ENCODE measurements around the gene NR0B2.

NR0B2 gene

GRCh38 chr1:26889551-26890466 is 24.0 kb downstream of the NR0B2 start, which contains the start of gene GPN2:
Gene GPN2, minus strand, starts transcription at chr1:26890283. Its CDS starts 187 bp downstream, at chr1:26890096.
- H2AFZ ChIP-seq (ENCODE audit: low read length): peak within 1 kb of the TSS; percentile 96
- peaks cover 15% of the 10 kb centered on the region for H4K20me1 ChIP-seq (ENCODE audit: insufficient read depth, low read length, poor library complexity, severe bottlenecking)
- H3K36me3 ChIP-seq (ENCODE audit: insufficient read depth, low read length): peaks cover 23% of the 10 kb centered on the region; the same call in 1 of the 2 replicates

GRCh38 chr1:26888231-26888630 is 25.5 kb downstream of the NR0B2 start:
- no peaks in the 10 kb centered on the region for H3K9me2 ChIP-seq (replicated peaks; ENCODE audit: low read depth, low read length)
- peak overlapping the region; percentile 35 for H3K9ac ChIP-seq (ENCODE audit: low read depth, low read length, poor library complexity, severe bottlenecking)
- H3K27me3 ChIP-seq (ENCODE audit: insufficient read depth, low read length, poor library complexity, severe bottlenecking): no peaks in the 10 kb centered on the region
- no peaks in the 10 kb centered on the region for H3K9me3 ChIP-seq (ENCODE audit: insufficient read depth, low read depth, low read length)
- peaks cover 15% of the 10 kb centered on the region for H4K20me1 ChIP-seq (ENCODE audit: insufficient read depth, low read length, poor library complexity, severe bottlenecking)
- peaks cover 21% of the 10 kb centered on the region for H3K79me2 ChIP-seq (ENCODE audit: insufficient read depth, low read length)
- TF ChIP-seq EZH2phosphoT487 (IDR thresholded peaks at IDR 0.05; ENCODE audit: borderline replicate concordance): no peak
- TF ChIP-seq CTCF (conservative IDR thresholded peaks at IDR 0.05; ENCODE audit: low read length): no peak
- H3F3A ChIP-seq (ENCODE audit: low read depth): no peaks in the 10 kb centered on the region
- H2AFZ ChIP-seq (ENCODE audit: low read length): no peak overlapping the region
- peak overlapping the region; percentile 95 for H3K4me2 ChIP-seq (ENCODE audit: low read depth, low read length, poor library complexity, severe bottlenecking)
- H3K36me3 ChIP-seq (ENCODE audit: insufficient read depth, low read length): peaks cover 34% of the 10 kb centered on the region; the same call in 1 of the 2 replicates
- H3K4me3 ChIP-seq (ENCODE audit: low read length, poor library complexity, severe bottlenecking): peak overlapping the region; percentile 86
- peaks cover 20% of the 10 kb centered on the region for H3K4me1 ChIP-seq (ENCODE audit: insufficient read depth, low read length, poor library complexity, severe bottlenecking)

More at GRCh38 chr1:26889551-26890466, 24.0 kb downstream of the NR0B2 start, which contains the start of gene GPN2:
- Histone ChIP-seq H3K79me2 (ENCODE audit: insufficient read depth, low read length) (peaks cover 24% of the 10 kb centered on the region), H3K9ac (ENCODE audit: low read depth, low read length, poor library complexity, severe bottlenecking) (peak within 1 kb of the TSS; percentile 87), H3F3A (ENCODE audit: low read depth) (no peaks in the 10 kb centered on the region), H3K4me2 (ENCODE audit: low read depth, low read length, poor library complexity, severe bottlenecking) (peak within 1 kb of the TSS; percentile 95), H3K4me1 (ENCODE audit: insufficient read depth, low read length, poor library complexity, severe bottlenecking) (peaks cover 20% of the 10 kb centered on the region), H3K9me3 (ENCODE audit: insufficient read depth, low read depth, low read length) (no peaks in the 10 kb centered on the region), H3K27me3 (ENCODE audit: insufficient read depth, low read length, poor library complexity, severe bottlenecking) (no peaks in the 10 kb centered on the region), H3K4me3 (ENCODE audit: low read length, poor library complexity, severe bottlenecking) (peak within 1 kb of the TSS; percentile 86), H3K9me2 (replicated peaks; ENCODE audit: low read depth, low read length) (no peaks in the 10 kb centered on the region)
- TF ChIP-seq CTCF (conservative IDR thresholded peaks at IDR 0.05; ENCODE audit: low read length) (no peak), EZH2phosphoT487 (IDR thresholded peaks at IDR 0.05; ENCODE audit: borderline replicate concordance) (no peak)

- Histone ChIP-seq H2AFZ (ENCODE audit: low read length) (no peak overlapping the region), H3K9ac (ENCODE audit: low read depth, low read length, poor library complexity, severe bottlenecking) (no peak overlapping the region), H3K27me3 (ENCODE audit: insufficient read depth, low read length, poor library complexity, severe bottlenecking) (no peaks in the 10 kb centered on the region), H3K9me2 (replicated peaks; ENCODE audit: low read depth, low read length) (no peaks in the 10 kb centered on the region), H3F3A (ENCODE audit: low read depth) (no peaks in the 10 kb centered on the region), H3K36me3 (ENCODE audit: insufficient read depth, low read length) (peaks cover 39% of the 10 kb centered on the region; the same call in 1 of the 2 replicates), H3K9me3 (ENCODE audit: insufficient read depth, low read depth, low read length) (no peaks in the 10 kb centered on the region), H3K4me1 (ENCODE audit: insufficient read depth, low read length, poor library complexity, severe bottlenecking) (peaks cover 20% of the 10 kb centered on the region), H4K20me1 (ENCODE audit: insufficient read depth, low read length, poor library complexity, severe bottlenecking) (peaks cover 15% of the 10 kb centered on the region), H3K4me3 (ENCODE audit: low read length, poor library complexity, severe bottlenecking) (no peak overlapping the region), H3K4me2 (ENCODE audit: low read depth, low read length, poor library complexity, severe bottlenecking) (no peak overlapping the region), H3K79me2 (ENCODE audit: insufficient read depth, low read length) (peaks cover 21% of the 10 kb centered on the region)
- TF ChIP-seq EZH2phosphoT487 (IDR thresholded peaks at IDR 0.05; ENCODE audit: borderline replicate concordance) (no peak), CTCF (conservative IDR thresholded peaks at IDR 0.05; ENCODE audit: low read length) (peak; percentile 68)
These were observed 26.6 kb downstream of the NR0B2 start for GRCh38 chr1:26887125-26887524.
